A172 (cell line): ENCODE results near the gene RHBDD2. TPM values are rescaled to one million over a fixed set of nuclear protein-coding genes. Genes with fewer than 3 reads are reported as not detected.
"Not testable (repeated sequence)": the region's sequence is repeated elsewhere in the genome, so short reads cannot be mapped to it uniquely, and the experiment has no call there.

Experiments
- DNase-seq: peaks from one replicate; pipeline ENCODE4 v3.0.0-alpha.2; 2015; ENCODE audit warnings: low spot score
- total RNA-seq: library from RNA; depleted of rRNA; stranded (reverse); fragments of >200 nt; shearing (Covaris generic); gene quantifications from 2 replicates; pipeline ENCODE4 v1.2.3, GENCODE V29; 2014; rRNA removed

The RHBDD2 gene
- 57.2 and 79.5 TPM in 2 replicates for total RNA-seq

- DNase-seq, result peak; percentile 91
Observed at GRCh38 chr7:75878769-75879611, at the start of gene RHBDD2. TSS of gene RHBDD2 (plus strand) at chr7:75879034. CDS start at chr7:75879083, 49 bp downstream.

GRCh38 chr7:75829656-75830055 is 49.2 kb upstream of the RHBDD2 start:
- DNase-seq, result peak; percentile 98

GRCh38 chr7:75830978-75831377 is 47.9 kb upstream of the RHBDD2 start:
- no peak for DNase-seq

GRCh38 chr7:75833662-75834061 is 45.2 kb upstream of the RHBDD2 start:
- peak; percentile 84 for DNase-seq

- no peak for DNase-seq
Observed at GRCh38 chr7:75835688-75836285, 43.0 kb upstream of the RHBDD2 start.

- no peak for DNase-seq
Observed at GRCh38 chr7:75836798-75837197, 42.0 kb upstream of the RHBDD2 start.

- not testable (repeated sequence) for DNase-seq
Observed at GRCh38 chr7:75838281-75838930, 40.4 kb upstream of the RHBDD2 start.

- no peak for DNase-seq
Observed at GRCh38 chr7:75840029-75840428, 38.8 kb upstream of the RHBDD2 start.

- peak; percentile 52 for DNase-seq
Observed at GRCh38 chr7:75842836-75843446, 35.9 kb upstream of the RHBDD2 start.

GRCh38 chr7:75843613-75844116 is 35.2 kb upstream of the RHBDD2 start:
- no peak for DNase-seq

- DNase-seq, result no peak
Observed at GRCh38 chr7:75844158-75844557, 34.7 kb upstream of the RHBDD2 start.

GRCh38 chr7:75845132-75845531 is 33.7 kb upstream of the RHBDD2 start:
- not testable (repeated sequence) for DNase-seq

- no peak for DNase-seq
Observed at GRCh38 chr7:75847707-75848106, 31.1 kb upstream of the RHBDD2 start.

- no peak for DNase-seq
Observed at GRCh38 chr7:75849573-75849972, 29.3 kb upstream of the RHBDD2 start.

GRCh38 chr7:75850235-75850634 is 28.6 kb upstream of the RHBDD2 start:
- no peak for DNase-seq

- no peak for DNase-seq
Observed at GRCh38 chr7:75854233-75854632, 24.6 kb upstream of the RHBDD2 start.

- DNase-seq, result not testable (repeated sequence)
Observed at GRCh38 chr7:75854813-75855345, 24.0 kb upstream of the RHBDD2 start.

GRCh38 chr7:75856536-75856935 is 22.3 kb upstream of the RHBDD2 start:
- DNase-seq, result no peak

GRCh38 chr7:75858410-75858809 is 20.4 kb upstream of the RHBDD2 start:
- DNase-seq, result no peak

- no peak for DNase-seq
Observed at GRCh38 chr7:75861636-75862035, 17.2 kb upstream of the RHBDD2 start.

GRCh38 chr7:75864251-75864650 is 14.6 kb upstream of the RHBDD2 start:
- not testable (repeated sequence) for DNase-seq

- no peak for DNase-seq
Observed at GRCh38 chr7:75866114-75866488, 12.7 kb upstream of the RHBDD2 start.
